Body of pancreas (tissue), 4 donors: ENCODE results near the gene POLR3H. TPM values are rescaled to one million over a fixed set of nuclear protein-coding genes. Genes with fewer than 3 reads are reported as not detected.

Source experiments
- ATAC-seq: fragments of 150-250 bp; one replicate; pipeline ENCODE4 v1.9.1; 2016
- DNase-seq, 4 donors: peaks; one replicate each; pipeline ENCODE4 v3.0.0-alpha.2; 2019
- H3K27ac ChIP-seq, 4 donors: fragments of 200-600 bp; sonication (generic); 1 replicate in 3 of 4; 2 replicates in 1 of 4; pipeline versions ENCODE4 v1.5.1 to v1.6.1; 2016 to 2019; ENCODE audit warnings: mild to moderate bottlenecking in 1 of 4, mixed read lengths in 1 of 4, moderate library complexity in 1 of 4
- H3K27me3 ChIP-seq, 2 donors: fragments of 200-600 bp; sonication (generic); one replicate each; pipeline ENCODE4 v1.6.0; 2016; ENCODE audit warnings: mild to moderate bottlenecking in 1 of 2
- H3K36me3 ChIP-seq, 2 donors: fragments of 200-600 bp; sonication (generic); replicated peaks in 1 of 2; 2 replicates each; pipeline ENCODE4 v1.5.1; 2016; ENCODE audit warnings: low read depth in 2 of 2; ENCODE audit not compliant: insufficient read depth in 1 of 2
- H3K4me1 ChIP-seq: fragments of 200-600 bp; sonication (generic); one replicate; pipeline ENCODE4 v1.6.0; 2016
- H3K4me3 ChIP-seq, 2 donors: fragments of 200-600 bp; sonication (generic); 1 replicate in 1 of 2; 2 replicates in 1 of 2; pipeline ENCODE4 v1.5.1; 2016 to 2019
- H3K9me3 ChIP-seq, 3 donors: fragments of 200-600 bp; sonication (generic); 1 replicate in 2 of 3; 2 replicates in 1 of 3; pipeline ENCODE4 v1.5.1; 2016
- CTCF ChIP-seq, 7 experiments: fragments of 450-650 bp in 4 of 7; fragments of 200-600 bp in 3 of 7; sonication (generic) in 3 of 7; IDR thresholded peaks; one replicate each; pipeline ENCODE4 v1.5.1; 2016 to 2019; ENCODE audit warnings: antibody characterized with exemption in 7 of 7
- POLR2A ChIP-seq, 3 donors: fragments of 450-650 bp; IDR thresholded peaks; one replicate each; pipeline ENCODE4 v1.6.1; 2016; ENCODE audit warnings: antibody characterized with exemption in 3 of 3, mild to moderate bottlenecking in 2 of 3
- WGBS, 2 donors: methylation state at CpG; one replicate each; pipeline ENCODE4 v1.1.5; 2017; 5-methylcytosine and 5-hydroxymethylcytosine counted together
- intact Hi-C: fragments of 100-400 bp; cut with DNase I; formaldehyde crosslinking; loops from one replicate; pipeline ENCODE4 v1.15.1; 2023
- total RNA-seq, 2 donors: library from RNA; depleted of rRNA; stranded (reverse); fragments of >200 nt; gene quantifications; one replicate each; pipeline ENCODE4 v1.1.0, GENCODE V29; 2016

The POLR3H gene
- total RNA-seq, 2 donors from 2014 or later = 18.9 to 24.7 TPM

- WGBS, 2 donors = 70 to 80% methylated on average over 11 to 13 of the region's 13 CpGs
- no peaks in the 10 kb centered on the region for H3K9me3 ChIP-seq
- intact Hi-C loops = no loop called here
- peaks cover 0 to 29% of the 10 kb centered on the region in 2 donors for H3K36me3 ChIP-seq
- TF ChIP-seq CTCF (IDR thresholded peaks at IDR 0.05) (no peak), POLR2A (IDR thresholded peaks at IDR 0.05) (no peak)
- H3K4me1 ChIP-seq = peaks cover 9% of the 10 kb centered on the region
- DNase-seq (no peak), ATAC-seq (no peak)
- no peaks in the 10 kb centered on the region for H3K27me3 ChIP-seq
- H3K4me3 ChIP-seq = no peak overlapping the region
- H3K27ac ChIP-seq = no peak overlapping the region
Measured at GRCh38 chr22:41528938-41529561, 15.2 kb downstream of the POLR3H start.

- Histone ChIP-seq H3K4me3 (no peak overlapping the region), H3K27ac (no peak overlapping the region), H3K4me1 (peaks cover 17% of the 10 kb centered on the region), H3K9me3 (no peaks in the 10 kb centered on the region), H3K36me3 (peaks cover 0 to 29% of the 10 kb centered on the region in 2 donors), H3K27me3 (no peaks in the 10 kb centered on the region)
- DNase-seq (no peak), ATAC-seq (no peak)
- WGBS, 2 donors = 81 to 87% methylated on average over 9 to 16 of the region's 16 CpGs
- TF ChIP-seq CTCF (IDR thresholded peaks at IDR 0.05) = no peak
- no peak for TF ChIP-seq POLR2A (IDR thresholded peaks at IDR 0.05)
- intact Hi-C loops = no loop called here
Measured at GRCh38 chr22:41528132-41528766, 16.0 kb downstream of the POLR3H start.

GRCh38 chr22:41526830-41527799, 17.2 kb downstream of the POLR3H start:
- peak overlapping the region; percentile 2 to 72 (median 16) for H3K27ac ChIP-seq
- WGBS, 2 donors = 75 to 79% methylated on average over 13 to 32 of the region's 32 CpGs

More at GRCh38 chr22:41526830-41527799, 17.2 kb downstream of the POLR3H start:
- DNase-seq = peak; percentile 36 to 61 (median 53)
- H3K9me3 ChIP-seq = no peaks in the 10 kb centered on the region
- H3K36me3 ChIP-seq = peaks cover 0 to 29% of the 10 kb centered on the region in 2 donors
- peak; percentile 40 for ATAC-seq
- intact Hi-C loops = no loop called here
- peaks cover 23% of the 10 kb centered on the region for H3K4me1 ChIP-seq
- TF ChIP-seq CTCF (IDR thresholded peaks at IDR 0.05) (peak; percentile 61 to 76 (median 67)), POLR2A (IDR thresholded peaks at IDR 0.05) (no peak)
- H3K4me3 ChIP-seq = no peak overlapping the region
- no peaks in the 10 kb centered on the region for H3K27me3 ChIP-seq
